Stimulated activated CD4-positive, alpha-beta T cell treated with anti-CD3 and anti-CD28 coated beads, Interleukin-4, amount 100 ng/mL, for 1 hour (primary cell): Measurements from ENCODE around the gene AFF3.
"Not testable (repeated sequence)": the region's sequence is repeated elsewhere in the genome, so short reads cannot be mapped to it uniquely, and the experiment has no call there.

Experiments
- DNase-seq: peaks from one replicate; pipeline ENCODE4 v3.0.0-alpha.2; 2020

The AFF3 gene

DNA sequence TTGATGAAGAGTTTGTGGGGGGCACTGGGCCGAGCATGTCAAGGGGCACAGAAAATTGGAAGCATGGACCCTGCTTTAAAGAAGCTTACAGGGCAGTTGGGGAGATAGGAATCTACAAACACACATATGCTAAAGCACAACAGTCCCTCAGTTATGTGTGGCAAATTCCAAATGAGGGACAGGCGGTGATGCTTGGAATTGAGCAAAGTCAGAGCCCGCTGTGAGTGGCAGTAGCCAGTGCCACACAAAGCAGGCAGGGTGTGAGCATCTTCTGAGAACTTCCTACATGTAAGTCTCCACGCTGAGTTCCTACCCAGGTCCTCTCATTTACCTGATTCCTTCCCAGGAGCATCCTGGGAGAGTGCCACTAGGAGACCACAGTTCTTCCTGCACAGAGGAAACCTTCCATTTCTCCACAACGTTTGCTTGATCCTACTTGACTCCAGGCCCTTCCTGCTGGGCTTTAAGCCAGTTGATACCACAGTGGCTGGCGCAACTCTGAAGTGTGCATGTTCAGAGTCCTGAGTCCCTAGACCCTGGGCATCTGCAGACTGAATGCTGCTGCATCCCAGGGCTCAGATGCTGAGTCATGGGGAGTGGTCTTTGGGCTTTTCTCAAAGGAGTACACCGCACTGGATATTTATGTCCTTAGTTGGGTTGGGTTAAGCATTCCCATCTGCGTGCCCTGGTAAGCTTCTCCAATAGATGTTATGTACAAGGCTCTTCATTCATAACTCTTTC, 365.3 kb downstream of the AFF3 start:
- DNase-seq: no peak

DNA sequence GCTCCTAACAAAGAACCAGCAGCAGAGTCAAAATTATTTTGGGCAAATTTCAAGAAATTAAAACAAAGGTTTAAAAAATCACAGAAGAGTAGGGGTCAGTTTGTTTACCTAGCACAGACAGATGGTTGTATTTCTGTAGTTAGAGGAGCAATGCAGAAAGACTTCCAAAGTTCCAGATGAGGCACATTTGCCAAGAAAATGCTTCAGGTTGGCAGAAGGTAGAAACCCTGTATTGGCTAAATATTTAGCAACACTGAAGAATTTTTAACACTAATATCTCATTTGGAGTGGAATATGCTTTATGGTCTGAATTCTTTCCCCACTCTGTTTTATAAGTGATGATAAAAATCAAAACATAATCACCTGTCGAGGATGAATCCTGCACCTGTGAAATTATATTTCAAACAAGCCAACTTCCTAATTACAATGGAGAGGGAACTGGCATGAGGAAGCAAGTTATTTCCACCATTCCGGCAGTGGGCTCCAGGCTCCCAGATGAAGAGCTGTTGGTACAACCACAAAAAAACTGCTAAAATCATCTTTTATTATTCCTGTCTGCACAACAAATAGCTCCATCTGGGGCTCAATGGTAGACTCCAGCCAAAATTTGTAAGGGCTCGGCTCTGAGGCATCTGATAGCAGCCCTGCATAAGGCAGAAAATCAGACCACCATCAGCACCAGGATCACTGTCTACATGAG, 366.0 kb downstream of the AFF3 start:
- no peak for DNase-seq

DNA sequence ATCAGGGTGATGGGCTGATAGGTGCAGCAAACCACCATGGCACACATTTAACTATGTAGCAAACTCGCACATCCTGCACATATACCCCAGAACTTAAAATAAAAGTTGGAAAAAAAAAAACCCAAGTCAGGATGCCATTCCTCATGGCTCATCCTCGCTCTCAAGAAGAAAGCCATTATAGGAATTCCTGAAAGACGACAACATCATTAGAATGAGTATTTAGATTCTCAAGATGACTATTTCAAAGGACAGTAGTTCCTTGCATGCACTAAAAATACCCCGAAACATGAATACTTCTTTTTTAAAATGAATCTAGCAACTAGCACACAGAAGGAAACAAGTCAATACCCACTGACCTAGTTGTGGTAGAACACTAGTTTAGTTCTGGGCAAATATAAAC, 366.8 kb downstream of the AFF3 start:
- DNase-seq: no peak

DNA sequence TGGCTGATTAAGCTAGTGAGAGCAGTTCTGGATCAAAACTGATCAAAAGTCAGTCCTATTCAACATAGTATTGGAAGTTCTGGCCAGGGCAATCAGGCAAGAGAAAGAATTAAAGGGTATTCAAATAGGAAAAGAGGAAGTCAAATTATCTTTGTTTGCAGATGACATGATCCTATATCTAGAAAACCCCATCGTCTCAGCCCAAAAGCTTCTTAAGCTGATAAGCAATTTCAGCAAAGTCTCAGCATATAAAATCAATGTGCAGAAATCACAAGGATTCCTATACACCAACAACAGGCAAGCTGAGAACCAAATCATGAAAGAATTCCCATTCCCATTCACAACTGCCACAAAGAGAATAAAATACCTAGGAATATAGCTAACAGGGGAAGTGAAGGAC, 368.7 kb downstream of the AFF3 start:
- DNase-seq: not testable (repeated sequence)

DNA sequence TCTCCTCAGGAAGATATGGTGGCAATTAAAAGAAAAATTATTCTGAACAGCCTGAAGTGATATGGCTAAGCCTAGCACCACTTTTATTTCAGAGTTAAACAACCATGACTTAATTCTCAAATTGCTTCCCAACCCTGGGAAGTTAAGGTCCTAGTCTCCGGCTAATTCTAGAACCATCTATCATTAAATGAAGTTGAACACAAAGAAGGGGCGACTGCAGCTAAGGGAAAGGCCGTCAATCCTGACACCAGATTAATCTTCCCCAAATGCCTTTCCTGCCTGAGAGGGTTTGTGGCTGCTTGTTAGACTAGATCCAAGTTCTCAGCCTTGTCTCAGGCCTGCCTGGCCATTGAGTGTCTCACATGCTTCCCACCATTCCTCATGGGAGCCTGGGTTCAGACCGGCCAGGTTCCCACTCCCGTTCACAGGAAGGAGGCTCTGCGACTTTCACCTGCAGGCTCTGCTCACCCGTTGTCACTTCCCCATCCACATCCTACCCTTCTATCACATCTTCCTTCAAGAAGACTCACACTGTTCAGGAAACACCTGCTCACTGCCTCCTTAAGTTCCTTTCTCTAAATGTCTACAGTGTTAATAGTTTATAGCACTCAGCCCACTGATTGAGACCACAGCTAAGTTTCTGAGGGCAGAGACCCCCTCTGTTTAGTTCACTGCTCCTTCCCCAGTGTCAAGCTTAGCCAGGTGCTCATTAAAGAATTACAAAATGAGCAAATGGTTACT, 369.6 kb downstream of the AFF3 start:
- no peak for DNase-seq

DNA sequence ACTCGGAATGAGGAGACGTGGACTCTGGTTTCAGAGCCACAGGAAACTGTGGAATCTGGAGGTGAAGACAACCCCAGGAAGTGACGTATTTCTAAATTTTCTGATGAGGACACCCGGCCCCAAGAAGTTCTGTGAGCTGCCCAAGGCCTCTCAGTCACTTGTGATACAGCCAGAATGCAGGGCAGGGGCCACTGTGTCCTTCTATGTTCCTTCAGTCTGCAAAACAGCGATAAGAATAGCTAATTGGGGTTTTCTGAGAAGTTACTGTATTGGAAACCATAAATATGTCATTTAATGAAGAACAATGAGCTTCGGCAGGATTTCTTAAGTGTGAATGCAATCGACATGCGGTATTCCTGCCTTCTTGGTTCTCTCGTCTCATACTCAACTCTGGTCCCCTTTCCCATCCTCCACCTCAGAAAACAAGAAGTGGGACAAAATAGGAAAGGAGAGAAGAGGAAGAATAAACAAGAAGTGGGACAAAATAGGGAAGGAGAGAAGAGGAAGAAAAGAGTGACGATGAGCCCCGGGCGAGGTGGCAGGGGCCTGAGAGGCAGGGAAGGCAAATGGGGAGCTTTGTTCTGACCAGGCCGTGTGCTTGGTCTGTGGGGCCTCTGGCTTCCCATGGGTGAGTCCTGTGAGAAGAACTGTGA, 370.6 kb downstream of the AFF3 start:
- no peak for DNase-seq

DNA sequence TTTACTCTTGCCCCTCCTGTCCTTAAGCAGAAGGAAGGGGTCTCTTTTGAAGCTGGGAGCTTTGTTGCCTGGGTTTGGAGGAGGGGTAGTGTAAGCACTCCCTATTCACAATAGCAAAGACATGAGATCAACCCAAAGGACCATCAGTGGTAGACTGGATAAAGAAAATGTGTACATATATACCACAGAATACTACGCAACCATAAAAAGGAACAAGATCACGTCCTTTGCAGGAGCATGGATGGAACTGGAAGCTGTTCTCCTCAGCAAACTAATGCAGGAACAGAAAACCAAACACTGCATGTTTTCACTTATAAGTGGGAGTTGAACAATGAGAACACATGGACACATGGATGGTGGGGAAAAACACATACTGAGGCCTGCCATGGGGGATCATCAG, 371.5 kb downstream of the AFF3 start:
- DNase-seq: no peak

DNA sequence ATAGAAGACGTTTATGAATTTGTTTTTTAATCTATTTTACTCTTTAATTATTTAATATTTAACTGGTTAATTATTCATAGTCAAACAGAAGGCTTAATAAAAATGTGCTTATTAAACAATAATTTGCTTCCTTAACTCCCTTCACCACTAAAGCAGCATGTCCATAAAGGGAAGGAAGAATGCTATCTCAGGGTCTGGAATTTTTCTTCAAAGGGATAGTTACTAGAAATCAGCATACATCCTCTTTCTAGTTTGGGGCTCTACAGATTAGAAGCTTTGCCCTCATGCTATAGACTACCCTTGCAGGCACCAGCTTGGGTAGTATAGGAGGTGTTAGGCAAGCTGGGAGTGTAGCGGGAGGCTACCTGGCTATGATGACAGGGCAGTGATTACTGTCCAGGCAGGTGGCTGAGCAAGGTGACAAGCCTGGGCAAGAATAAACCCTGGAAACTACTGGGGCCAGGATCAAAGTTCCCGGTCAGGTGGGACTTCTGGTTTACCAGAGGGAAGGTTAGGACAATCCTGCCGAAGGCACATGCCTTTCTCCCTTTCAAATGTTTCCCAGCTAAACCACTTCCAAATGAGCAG, 376.6 kb downstream of the AFF3 start:
- no peak for DNase-seq

DNA sequence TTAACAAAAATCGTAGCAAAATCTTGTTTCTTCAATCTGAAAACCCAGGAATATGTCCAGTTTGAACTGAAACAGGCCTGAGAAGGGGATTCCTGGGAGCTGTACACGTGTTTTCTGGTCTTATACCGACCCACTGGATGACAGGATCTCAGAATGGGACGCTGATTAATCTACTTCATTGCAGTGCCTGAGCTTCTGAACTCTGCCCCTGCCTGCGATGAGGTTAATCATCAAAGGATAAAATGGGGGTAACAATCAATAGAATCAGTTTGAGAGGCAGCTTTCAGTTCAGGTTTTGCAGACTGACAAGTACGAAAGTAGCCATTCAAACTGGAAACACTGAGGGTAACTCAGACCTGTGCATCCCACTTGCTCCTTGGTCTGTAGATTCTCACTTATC, 378.6 kb downstream of the AFF3 start:
- DNase-seq: no peak

DNA sequence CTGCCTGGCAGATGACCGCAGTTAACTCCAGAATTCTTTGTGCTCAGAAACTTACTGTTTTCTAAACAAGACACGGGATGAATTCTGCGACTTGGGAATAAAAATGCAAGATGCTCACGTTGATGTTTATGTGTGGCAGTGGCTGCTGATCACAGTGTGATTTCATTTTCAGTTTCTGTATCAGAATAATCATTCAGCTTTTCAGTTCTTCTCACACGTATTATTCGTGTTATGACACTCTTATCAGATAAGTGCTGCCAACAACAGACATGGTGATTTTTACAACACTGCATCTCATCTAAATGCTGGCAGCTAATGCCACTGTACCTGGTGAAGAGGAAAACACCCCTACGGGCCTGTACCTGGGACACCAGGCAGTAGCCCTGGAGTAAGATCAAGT, 379.7 kb downstream of the AFF3 start:
- no peak for DNase-seq

DNA sequence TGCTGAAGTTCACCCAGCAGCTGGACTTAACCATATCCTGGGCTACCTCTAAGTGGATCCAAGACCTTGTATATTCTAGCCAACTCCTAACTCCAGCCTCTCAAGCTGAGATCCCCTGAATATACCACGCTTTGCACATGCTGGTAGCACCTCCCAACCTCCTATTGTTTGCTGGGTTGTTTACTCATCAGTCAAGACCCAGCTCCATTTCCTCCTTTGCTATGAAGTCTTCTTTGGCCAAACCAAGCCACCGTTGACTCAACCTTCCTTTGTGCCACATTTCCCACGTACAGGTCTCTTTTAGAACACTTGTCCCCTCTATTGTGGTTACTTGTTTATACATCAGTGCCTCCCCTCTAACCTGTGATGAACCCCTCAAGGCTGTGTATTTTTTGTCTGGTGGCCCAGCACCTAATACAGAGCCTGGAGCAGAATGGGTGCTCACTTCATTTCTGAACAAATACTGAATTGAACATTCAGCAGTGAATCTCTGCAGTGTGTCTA, 384.7 kb downstream of the AFF3 start:
- DNase-seq: no peak

DNA sequence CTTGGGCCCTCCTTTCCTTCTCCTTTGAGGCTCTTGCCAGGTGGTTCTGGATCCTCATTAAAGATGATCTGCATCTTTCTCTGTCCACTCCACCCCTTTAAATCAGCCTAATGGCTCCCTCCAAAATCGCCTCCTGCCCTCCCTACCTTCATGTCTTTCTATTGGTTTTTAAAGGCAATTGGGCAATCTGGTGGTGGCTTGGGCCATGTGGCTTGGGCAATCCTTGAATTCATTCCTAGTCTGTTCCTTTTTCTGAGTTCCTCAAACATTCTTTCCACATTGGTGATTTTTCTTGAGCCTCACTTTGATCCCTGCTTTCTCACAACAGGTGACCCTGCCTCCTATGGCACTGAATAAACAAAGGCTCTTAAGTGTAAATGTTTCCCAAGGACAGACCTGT, 386.3 kb downstream of the AFF3 start:
- no peak for DNase-seq

DNA sequence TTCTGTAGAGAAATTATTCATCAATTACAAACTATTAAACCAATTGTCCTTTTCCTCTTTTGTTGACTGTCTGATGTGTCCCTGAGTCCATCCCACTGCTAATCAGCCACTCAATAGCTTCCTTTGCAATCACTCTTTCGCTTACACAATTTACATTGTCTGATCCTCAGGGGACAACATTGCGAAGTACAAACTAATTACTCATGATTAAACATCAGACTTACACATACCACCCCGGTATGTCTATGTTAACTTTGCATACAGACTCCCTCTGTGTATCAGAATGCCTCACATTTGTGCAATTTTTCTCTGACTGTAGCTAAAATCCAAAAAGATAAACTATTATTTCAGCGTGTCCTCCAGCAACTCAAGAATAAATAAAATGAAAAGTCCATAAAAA, 388.2 kb downstream of the AFF3 start:
- DNase-seq: no peak

DNA sequence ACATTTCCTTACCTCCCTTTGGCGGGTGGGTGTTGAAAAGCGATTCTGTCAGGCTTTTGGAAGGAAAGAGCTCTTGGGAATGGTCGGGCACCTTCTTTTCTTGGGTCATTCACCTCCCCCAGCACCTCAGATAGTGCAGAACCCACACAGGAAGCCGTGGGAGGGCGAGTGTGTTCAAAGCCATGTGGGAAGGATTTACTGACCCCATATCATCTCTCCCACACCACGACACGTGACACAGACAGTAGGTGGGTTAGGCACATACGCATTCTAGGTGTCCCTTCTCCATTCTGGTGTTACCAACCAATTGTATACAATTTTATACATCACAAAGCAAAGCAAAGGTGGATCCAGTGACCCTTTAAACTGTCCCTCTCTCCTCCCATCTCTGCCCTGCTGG, 388.9 kb downstream of the AFF3 start:
- DNase-seq: no peak

DNA sequence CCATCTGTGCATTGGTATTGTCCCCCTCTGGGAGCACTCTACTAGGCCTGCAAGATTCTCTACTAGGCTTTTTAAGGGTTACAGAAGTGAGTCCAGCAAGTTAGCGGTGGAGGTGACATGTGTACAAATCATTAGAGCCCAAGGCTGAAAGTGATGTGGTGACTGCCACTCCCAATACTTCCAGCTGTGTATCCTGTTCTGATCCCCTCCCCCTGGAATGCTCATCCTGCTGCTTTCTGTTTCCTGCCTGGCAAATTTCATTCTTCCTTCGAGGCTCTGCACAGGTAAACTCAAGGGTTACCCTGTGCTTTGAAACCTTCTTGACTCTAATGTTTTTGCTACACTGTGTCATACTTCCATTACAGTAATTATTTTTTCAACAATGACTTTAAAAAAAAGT, 394.0 kb downstream of the AFF3 start:
- DNase-seq: no peak

DNA sequence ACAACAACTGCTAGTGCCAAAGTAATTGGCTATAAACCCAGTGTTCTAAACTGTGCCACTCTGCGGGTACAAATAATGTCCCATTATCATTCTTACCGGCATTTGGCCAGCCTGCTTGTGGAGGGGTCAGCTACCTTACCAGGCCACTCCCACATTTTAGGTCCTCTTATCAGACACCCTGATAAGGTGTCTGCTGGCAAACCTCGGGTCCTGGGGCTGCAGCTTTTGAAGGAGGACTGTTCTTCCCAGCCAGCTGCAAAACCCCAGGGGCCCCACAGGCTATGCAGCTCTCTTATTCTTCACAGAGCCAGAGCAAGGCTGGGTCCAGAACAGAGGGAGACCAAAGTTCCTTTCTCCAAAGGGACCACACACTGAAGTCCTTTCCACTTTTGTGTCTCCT, 394.5 kb downstream of the AFF3 start:
- no peak for DNase-seq

DNA sequence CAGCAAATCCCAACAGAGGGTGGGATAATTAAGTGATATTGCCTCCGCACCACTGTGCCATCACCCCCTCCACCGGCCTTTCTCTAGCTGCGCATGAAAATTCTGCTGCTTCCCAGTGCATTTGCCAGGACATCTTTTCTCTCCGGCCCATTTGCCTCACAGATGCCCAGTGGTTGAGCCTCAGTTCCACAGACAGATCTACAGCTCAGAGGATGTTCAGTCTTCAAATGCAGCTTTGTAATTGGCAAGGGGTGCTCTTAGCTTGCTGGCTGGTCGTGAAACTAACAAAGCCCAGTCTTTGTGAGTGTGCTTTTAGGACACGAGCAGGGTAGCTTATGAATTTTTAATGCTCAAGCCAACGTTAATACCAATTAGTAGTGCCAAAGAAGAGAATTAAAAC, 399.2 kb downstream of the AFF3 start:
- no peak for DNase-seq

DNA sequence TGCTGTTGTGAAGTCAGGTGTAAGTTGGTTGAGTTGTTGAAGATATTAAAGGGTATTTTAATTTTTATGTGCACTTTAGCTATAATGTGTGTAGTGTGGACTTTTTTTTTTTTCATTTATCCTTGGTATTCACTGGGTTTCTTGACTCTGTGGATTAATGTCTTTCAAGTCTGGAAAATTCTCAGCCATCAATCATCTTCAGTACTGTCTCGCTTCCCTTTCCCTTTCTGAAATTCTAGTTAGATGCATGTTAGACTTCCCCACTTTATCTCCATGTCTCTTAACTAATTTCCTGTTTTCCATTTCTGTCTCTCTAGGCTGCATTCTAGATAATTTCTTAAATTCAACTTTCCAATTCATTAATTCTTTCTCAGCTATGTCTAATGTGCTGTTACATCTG, 404.9 kb downstream of the AFF3 start:
- no peak for DNase-seq

DNA sequence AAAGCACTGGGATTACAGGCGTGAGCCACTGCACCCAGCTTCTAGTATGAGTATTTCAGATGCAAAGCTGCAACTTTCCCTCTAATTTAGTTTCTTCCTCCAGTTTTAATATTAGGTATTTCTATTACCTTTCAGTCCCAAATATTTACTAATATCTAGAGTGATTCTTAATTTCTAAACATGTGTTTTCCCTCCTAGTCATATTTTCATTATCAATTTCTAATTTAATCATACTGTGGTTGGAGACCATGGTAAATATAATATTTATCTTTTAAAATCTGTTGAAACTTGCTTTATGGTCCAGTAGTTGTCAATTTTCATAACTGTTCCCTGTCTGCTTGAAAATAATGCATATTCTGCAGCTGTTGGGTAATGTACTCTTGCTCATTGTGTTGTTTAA, 406.6 kb downstream of the AFF3 start:
- DNase-seq: no peak

DNA sequence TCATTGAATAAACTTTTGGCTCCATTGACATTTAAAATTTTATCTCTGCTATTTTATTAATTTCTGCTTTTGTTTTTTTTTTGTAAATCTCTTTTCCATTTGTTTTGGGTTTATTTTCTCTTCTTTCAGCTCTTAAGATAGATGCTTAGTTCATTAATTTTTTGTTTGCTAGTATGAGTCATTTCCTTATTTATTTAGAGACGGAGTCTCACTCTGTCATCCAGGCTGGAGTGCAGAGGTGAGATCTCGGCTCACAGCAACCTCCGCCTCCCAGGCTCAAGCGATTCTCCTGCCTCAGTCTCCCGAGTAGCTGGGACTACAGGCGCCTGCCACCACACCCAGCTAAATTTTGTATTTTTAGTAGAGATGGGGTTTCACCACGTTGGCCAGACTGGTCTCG, 407.1 kb downstream of the AFF3 start:
- DNase-seq: not testable (repeated sequence)

DNA sequence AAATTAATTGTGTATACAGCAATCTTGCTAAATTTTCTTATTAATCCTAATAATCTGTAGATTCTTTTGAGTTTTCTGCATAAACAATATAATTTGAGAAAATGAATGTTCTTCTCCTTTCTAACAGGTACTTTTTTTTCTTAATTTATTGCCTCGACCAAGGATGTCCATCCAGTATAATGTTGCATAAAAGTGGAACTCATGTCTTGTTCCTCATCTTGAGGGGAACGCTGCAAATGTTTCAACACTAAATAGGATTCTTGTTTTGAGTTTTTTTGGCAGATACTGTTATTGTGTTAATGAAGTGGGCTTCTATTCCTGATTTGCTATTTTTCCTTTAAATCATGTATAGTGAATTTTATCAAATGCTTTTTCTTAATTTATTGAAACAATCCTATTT, 408.2 kb downstream of the AFF3 start:
- DNase-seq: no peak

DNA sequence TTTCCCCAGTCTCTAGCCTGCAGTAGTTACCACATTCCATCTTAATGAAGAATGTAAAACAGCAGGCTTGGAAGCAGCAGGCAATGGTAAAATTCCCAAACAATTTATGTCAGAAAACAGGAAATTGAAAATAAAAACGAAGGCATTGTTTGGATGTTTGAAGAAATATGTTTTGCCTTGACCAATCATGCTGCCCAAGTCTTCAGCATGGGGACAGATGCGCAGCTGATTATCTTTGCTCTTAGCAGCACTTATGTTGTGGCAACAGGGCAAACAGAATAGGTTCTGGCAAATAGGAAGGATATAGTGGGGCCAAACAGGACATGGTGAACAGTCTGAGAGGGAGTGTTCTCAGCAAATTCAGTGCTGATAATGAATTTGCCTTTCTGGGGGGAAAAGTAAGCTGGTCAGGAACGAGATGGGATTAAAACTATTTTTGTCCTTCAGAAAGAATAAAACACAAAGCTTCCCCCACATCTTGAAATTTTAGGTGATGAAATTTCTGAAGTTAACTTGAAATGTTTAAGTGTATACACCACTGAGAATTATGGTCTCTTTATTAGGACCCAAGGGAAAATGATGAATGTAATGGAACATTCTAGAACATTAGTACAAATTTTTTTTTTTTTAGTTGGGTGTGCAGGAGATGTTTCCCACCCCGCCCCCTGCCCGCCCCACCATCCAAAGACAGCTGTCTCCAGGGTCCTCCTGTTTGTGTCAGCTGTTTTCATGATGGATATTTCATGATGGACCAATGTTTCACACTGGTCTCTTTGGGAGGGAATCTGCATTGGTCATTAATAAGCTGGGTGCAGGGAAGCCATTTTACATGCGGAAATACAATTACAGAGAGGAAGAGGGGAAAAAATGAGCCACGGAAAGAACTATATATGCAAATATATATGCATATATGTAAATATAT, 413.0 kb downstream of the AFF3 start:
- no peak for DNase-seq
